WERI-Rb-1 (cell line): Measurements from ENCODE around the gene ZMYND8.

Source experiments
- DNase-seq: peaks from one replicate; pipeline ENCODE4 v3.0.0-alpha.2; 2020
- H3K27ac ChIP-seq: fragments of 250-450 bp; sonication (Bioruptor Pico); 2 replicates; pipeline ENCODE4 v1.5.1; 2020; ENCODE audit warnings: mild to moderate bottlenecking, moderate library complexity
- H3K27me3 ChIP-seq: fragments of 250-450 bp; sonication (Bioruptor Pico); 2 replicates; pipeline ENCODE4 v1.5.1; 2021; ENCODE audit warnings: mild to moderate bottlenecking, low read depth, moderate library complexity; ENCODE audit not compliant: insufficient read depth, severe bottlenecking
- H3K36me3 ChIP-seq: fragments of 250-450 bp; sonication (Bioruptor Pico); 2 replicates; pipeline ENCODE4 v1.5.1; 2020; ENCODE audit warnings: mild to moderate bottlenecking, moderate library complexity
- H3K4me3 ChIP-seq: 2 replicates; pipeline ENCODE4 v1.5.1; 2011; ENCODE audit warnings: low read depth, mild to moderate bottlenecking, control low read depth, low read length
- H3K9me3 ChIP-seq: fragments of 250-450 bp; sonication (Bioruptor Pico); 2 replicates; pipeline ENCODE4 v1.5.1; 2021; ENCODE audit warnings: mild to moderate bottlenecking, moderate library complexity; ENCODE audit not compliant: severe bottlenecking
- CTCF ChIP-seq: IDR thresholded peaks from 2 replicates; pipeline ENCODE4 v1.5.1; 2011; ENCODE audit warnings: low read depth, mild to moderate bottlenecking, control low read depth, inconsistent platforms, low read length

The ZMYND8 gene

GRCh38 chr20:47325242-47325641, 31.3 kb downstream of the ZMYND8 start:
- DNase-seq, result no peak
- TF ChIP-seq CTCF, result no peak
- Histone ChIP-seq H3K9me3 (no peaks in the 10 kb centered on the region), H3K36me3 (peaks cover 9% of the 10 kb centered on the region), H3K4me3 (no peak overlapping the region), H3K27me3 (no peaks in the 10 kb centered on the region), H3K27ac (no peak overlapping the region)

- Histone ChIP-seq H3K27me3 (no peaks in the 10 kb centered on the region), H3K36me3 (no peaks in the 10 kb centered on the region; the same call in none of the 2 replicates), H3K9me3 (no peaks in the 10 kb centered on the region), H3K4me3 (no peak overlapping the region), H3K27ac (no peak overlapping the region)
- no peak for DNase-seq
- no peak for TF ChIP-seq CTCF
These were observed 35.3 kb downstream of the ZMYND8 start for GRCh38 chr20:47320990-47321805.

GRCh38 chr20:47319517-47320252, 36.8 kb downstream of the ZMYND8 start:
- no peak for TF ChIP-seq CTCF
- Histone ChIP-seq H3K9me3 (no peaks in the 10 kb centered on the region), H3K36me3 (no peaks in the 10 kb centered on the region; the same call in none of the 2 replicates), H3K4me3 (no peak overlapping the region), H3K27ac (peak overlapping the region; percentile 67), H3K27me3 (no peaks in the 10 kb centered on the region)
- no peak for DNase-seq

- Histone ChIP-seq H3K36me3 (no peaks in the 10 kb centered on the region; the same call in none of the 2 replicates), H3K9me3 (no peaks in the 10 kb centered on the region), H3K27me3 (no peaks in the 10 kb centered on the region), H3K27ac (peak overlapping the region; percentile 67), H3K4me3 (no peak overlapping the region)
- TF ChIP-seq CTCF, result no peak
- peak; percentile 24 for DNase-seq
These were observed 37.6 kb downstream of the ZMYND8 start for GRCh38 chr20:47318586-47319516.

- Histone ChIP-seq H3K9me3 (no peaks in the 10 kb centered on the region), H3K4me3 (no peak overlapping the region), H3K36me3 (no peaks in the 10 kb centered on the region; the same call in none of the 2 replicates), H3K27ac (peak overlapping the region; percentile 67), H3K27me3 (no peaks in the 10 kb centered on the region)
- no peak for TF ChIP-seq CTCF
- no peak for DNase-seq
These were observed 38.4 kb downstream of the ZMYND8 start for GRCh38 chr20:47318027-47318585.
